GM23338 (cell line): ENCODE data around the gene CSDE1. TPM values are rescaled to one million over a fixed set of nuclear protein-coding genes. Genes with fewer than 3 reads are reported as not detected.
"Not testable (repeated sequence)": the region's sequence is repeated elsewhere in the genome, so short reads cannot be mapped to it uniquely, and the experiment has no call there.

ENCODE experiments used
- ATAC-seq: fragments of 200-7000 bp; cut with Tn5 transposase; 3 replicates; pipeline ENCODE4 v1.9.1; 2020
- DNase-seq: peaks from one replicate; pipeline ENCODE4 v3.0.0-alpha.2; 2015; ENCODE audit warnings: low spot score
- H2AFZ ChIP-seq: fragments of 200-600 bp; sonication (generic); 2 replicates; pipeline ENCODE4 v1.8.0; 2016; ENCODE audit warnings: antibody characterized with exemption, mild to moderate bottlenecking, moderate library complexity
- H3F3A ChIP-seq: fragments of 200-600 bp; sonication (generic); replicated peaks from 2 replicates; pipeline ENCODE4 v1.8.0; 2017; ENCODE audit warnings: antibody characterized with exemption, mixed run types, low read depth
- H3K27ac ChIP-seq: fragments of 200-600 bp; sonication (generic); 2 replicates; pipeline ENCODE4 v1.6.1; 2016; ENCODE audit warnings: low read depth
- H3K27me3 ChIP-seq: fragments of 200-600 bp; sonication (generic); 2 replicates; pipeline ENCODE4 v1.8.0; 2016; ENCODE audit warnings: mild to moderate bottlenecking, mixed run types, moderate library complexity; ENCODE audit not compliant: insufficient read depth
- H3K36me3 ChIP-seq: fragments of 200-600 bp; sonication (generic); 2 replicates; pipeline ENCODE4 v1.8.0; 2016; ENCODE audit warnings: mild to moderate bottlenecking; ENCODE audit not compliant: insufficient read depth
- H3K4me1 ChIP-seq: fragments of 200-600 bp; sonication (generic); 2 replicates; pipeline ENCODE4 v1.8.0; 2016; ENCODE audit warnings: mild to moderate bottlenecking, moderate library complexity; ENCODE audit not compliant: insufficient read depth
- H3K4me2 ChIP-seq: fragments of 200-600 bp; sonication (generic); 2 replicates; pipeline ENCODE4 v1.7.1; 2017; ENCODE audit warnings: mixed run types
- H3K4me3 ChIP-seq: fragments of 200-600 bp; sonication (generic); 2 replicates; pipeline ENCODE4 v1.6.1; 2016; ENCODE audit warnings: mixed run types
- H3K79me2 ChIP-seq: fragments of 200-600 bp; sonication (generic); replicated peaks from 2 replicates; pipeline ENCODE4 v1.8.0; 2017; ENCODE audit warnings: mild to moderate bottlenecking; ENCODE audit not compliant: insufficient read depth
- H3K9me2 ChIP-seq: fragments of 200-600 bp; sonication (generic); 2 replicates; pipeline ENCODE4 v1.8.0; 2017; ENCODE audit not compliant: insufficient read depth
- H4K20me1 ChIP-seq: fragments of 200-600 bp; sonication (generic); replicated peaks from 2 replicates; pipeline ENCODE4 v1.8.0; 2017; ENCODE audit warnings: mild to moderate bottlenecking; ENCODE audit not compliant: insufficient read depth
- H3K27ac Mint-ChIP-seq: 2 replicates; pipeline ENCODE4 v1.8.0; 2020; ENCODE audit warnings: inconsistent platforms, mild to moderate bottlenecking, moderate library complexity, mixed read lengths
- H3K27me3 Mint-ChIP-seq: 3 replicates; pipeline ENCODE4 v1.8.0; 2022; ENCODE audit warnings: low read depth, mild to moderate bottlenecking, moderate library complexity, mixed read lengths, inconsistent platforms; ENCODE audit not compliant: insufficient read depth, poor library complexity
- H3K36me3 Mint-ChIP-seq: 3 replicates; pipeline ENCODE4 v1.8.0; 2021; ENCODE audit warnings: low read depth, mild to moderate bottlenecking, inconsistent platforms, moderate library complexity, mixed read lengths
- H3K4me1 Mint-ChIP-seq: 3 replicates; pipeline ENCODE4 v1.8.0; 2020; ENCODE audit warnings: mild to moderate bottlenecking, inconsistent platforms, mixed read lengths
- H3K4me3 Mint-ChIP-seq: 3 replicates; pipeline ENCODE4 v1.8.0; 2021; ENCODE audit warnings: moderate library complexity, mild to moderate bottlenecking, inconsistent platforms, mixed read lengths
- H3K9me3 Mint-ChIP-seq: 3 replicates; pipeline ENCODE4 v1.8.0; 2020; ENCODE audit warnings: moderate library complexity, mild to moderate bottlenecking, inconsistent platforms, mixed read lengths
- CREB1 ChIP-seq: fragments of 250-450 bp; sonication (Bioruptor Pico); IDR thresholded peaks from 2 replicates; pipeline ENCODE4 v1.5.0; 2020; ENCODE audit warnings: low read depth, mild to moderate bottlenecking, moderate library complexity
- EZH2 ChIP-seq: fragments of 200-600 bp; sonication (generic); IDR thresholded peaks from one replicate; pipeline ENCODE4 v1.8.0; 2017; ENCODE audit warnings: antibody characterized with exemption, mild to moderate bottlenecking, low read depth; ENCODE audit not compliant: unreplicated experiment
- EZH2phosphoT487 ChIP-seq: fragments of 200-600 bp; sonication (generic); IDR thresholded peaks from one replicate; pipeline ENCODE4 v1.8.1; 2018; ENCODE audit warnings: antibody characterized with exemption; ENCODE audit not compliant: unreplicated experiment
- NANOG ChIP-seq: IDR thresholded peaks from 2 replicates; pipeline ENCODE4 v1.6.1; 2016; ENCODE audit warnings: antibody characterized with exemption, borderline replicate concordance
- POLR2AphosphoS5 ChIP-seq: IDR thresholded peaks from 2 replicates; pipeline ENCODE4 v1.6.1; 2016; ENCODE audit warnings: antibody characterized with exemption, low read depth
- REST ChIP-seq: IDR thresholded peaks from one replicate; pipeline ENCODE4 v1.6.1; 2018; ENCODE audit warnings: antibody characterized with exemption; ENCODE audit not compliant: unreplicated experiment
- ZNF114 ChIP-seq: fragments of 250-450 bp; sonication (Bioruptor Pico); IDR thresholded peaks from 2 replicates; pipeline ENCODE4 v1.5.0; 2020; ENCODE audit warnings: mild to moderate bottlenecking, moderate library complexity
- ZNF331 ChIP-seq: fragments of 250-450 bp; sonication (Bioruptor Pico); IDR thresholded peaks from 2 replicates; pipeline ENCODE4 v1.5.0; 2020; ENCODE audit warnings: low read depth, mild to moderate bottlenecking, moderate library complexity
- ZNF462 ChIP-seq: fragments of 250-450 bp; sonication (Bioruptor Pico); IDR thresholded peaks from 2 replicates; pipeline ENCODE4 v1.5.0; 2020; ENCODE audit warnings: mild to moderate bottlenecking, moderate library complexity
- polyA plus RNA-seq: library from polyadenylated mRNA; unstranded; fragments of >200 nt; fragmentation: Nextera tagmentation; extraction: Ambion mirVana; gene quantifications from 2 replicates; pipeline ENCODE4 v1.2.1, GENCODE V29; 2016
- total RNA-seq: library from RNA; depleted of rRNA; stranded (reverse); fragments of >200 nt; shearing (Covaris generic); gene quantifications from 2 replicates; pipeline ENCODE4 v1.2.3, GENCODE V29; 2014

Gene CSDE1
- total and polyA plus RNA-seq, 2 experiments from 2014 or later: 214 to 1,054 TPM

GRCh38 chr1:114755006-114755931, 2.5 kb downstream of the CSDE1 start (continued):
- TF ChIP-seq REST (no peak), EZH2phosphoT487 (no peak)

GRCh38 chr1:114753702-114754101, 4.1 kb downstream of the CSDE1 start:
- H2AFZ ChIP-seq, H3K9me2 ChIP-seq, ATAC-seq, H3K9me3 Mint-ChIP-seq, H3K27ac ChIP-seq, H3F3A ChIP-seq, H3K27me3 Mint-ChIP-seq, DNase-seq, H3K27me3 ChIP-seq: not testable (repeated sequence)
- Mint-ChIP-seq H3K4me1 (peaks cover 59% of the 10 kb centered on the region), H3K36me3 (peaks cover 48% of the 10 kb centered on the region), H3K27ac (0 out of 2 replicates have a peak overlapping the region, but pooled peaks have one; percentile 36), H3K4me3 (peak overlapping the region; percentile 96)
- peaks cover 17% of the 10 kb centered on the region for H3K36me3 ChIP-seq
- H3K4me3 ChIP-seq: peak overlapping the region; percentile 72
- H3K4me1 ChIP-seq: peaks cover 53% of the 10 kb centered on the region
- peaks cover 85% of the 10 kb centered on the region for H3K79me2 ChIP-seq
- peak overlapping the region; percentile 81 for H3K4me2 ChIP-seq
- peaks cover 71% of the 10 kb centered on the region for H4K20me1 ChIP-seq

- H3K9me2 ChIP-seq: no peaks in the 10 kb centered on the region
These were observed 4.6 kb downstream of the CSDE1 start for GRCh38 chr1:114753143-114753542.

More at GRCh38 chr1:114753143-114753542, 4.6 kb downstream of the CSDE1 start:
- no peak overlapping the region for H2AFZ ChIP-seq
- H3F3A ChIP-seq: no peaks in the 10 kb centered on the region
- H3K27me3 ChIP-seq: no peaks in the 10 kb centered on the region
- peaks cover 53% of the 10 kb centered on the region for H3K4me1 ChIP-seq
- peak overlapping the region; percentile 81 for H3K4me2 ChIP-seq
- H3K4me3 ChIP-seq: peak overlapping the region; percentile 72
- DNase-seq (peak; percentile 39), ATAC-seq (no peak)
- peak; percentile 71; the same call in 1 of the 2 replicates for TF ChIP-seq NANOG
- no peak for TF ChIP-seq ZNF331 (CRISPR knock-in tag)
- no peak for TF ChIP-seq ZNF462
- no peak for TF ChIP-seq EZH2phosphoT487
- TF ChIP-seq EZH2: no peak
- no peak for TF ChIP-seq ZNF114 (CRISPR knock-in tag)
- TF ChIP-seq POLR2AphosphoS5: no peak
- no peak for TF ChIP-seq CREB1 (CRISPR knock-in tag)
- Mint-ChIP-seq H3K9me3 (no peaks in the 10 kb centered on the region), H3K27me3 (peaks cover 9% of the 10 kb centered on the region), H3K27ac (0 out of 2 replicates have a peak overlapping the region, but pooled peaks have one; percentile 36), H3K4me3 (peak overlapping the region; percentile 96), H3K36me3 (peaks cover 54% of the 10 kb centered on the region), H3K4me1 (peaks cover 54% of the 10 kb centered on the region)
- peaks cover 22% of the 10 kb centered on the region for H3K36me3 ChIP-seq
- H3K27ac ChIP-seq: no peak overlapping the region
- peaks cover 91% of the 10 kb centered on the region for H3K79me2 ChIP-seq
- peaks cover 74% of the 10 kb centered on the region for H4K20me1 ChIP-seq
